K562 (cell line): ENCODE measurements around the gene PPFIA3. TPM values are rescaled to one million over a fixed set of nuclear protein-coding genes. Genes with fewer than 3 reads are reported as not detected.

Experiments used
- CBFA2T2 ChIP-seq: fragments of 450-650 bp; conservative IDR thresholded peaks from 2 replicates; pipeline ENCODE4 v1.6.1; 2017; ENCODE audit warnings: mild to moderate bottlenecking
- DDX20 ChIP-seq: fragments of 450-650 bp; IDR thresholded peaks from 2 replicates; pipeline ENCODE4 v1.6.1; 2016; ENCODE audit warnings: missing genetic modification characterization, low read depth, mild to moderate bottlenecking, missing compliant biosample characterization, moderate library complexity
- DMBX1 ChIP-seq: fragments of 250-450 bp; sonication (Bioruptor Pico); IDR thresholded peaks from 2 replicates; pipeline ENCODE4 v1.8.0; 2022; ENCODE audit warnings: inconsistent platforms, mild to moderate bottlenecking, moderate library complexity, borderline replicate concordance
- FOXA1 ChIP-seq: fragments of 450-650 bp; IDR thresholded peaks from 2 replicates; pipeline ENCODE4 v1.6.1; 2016; ENCODE audit warnings: mild to moderate bottlenecking, borderline replicate concordance
- HNRNPLL ChIP-seq: fragments of 200-400 bp; formaldehyde crosslinking; IDR thresholded peaks from 2 replicates; pipeline ENCODE4 v1.6.1; 2017; ENCODE audit warnings: low read length, low read depth, mild to moderate bottlenecking; ENCODE audit not compliant: poor library complexity, severe bottlenecking
- HSF4 ChIP-seq: fragments of 250-450 bp; sonication (Bioruptor Pico); IDR thresholded peaks from 2 replicates; pipeline ENCODE4 v2.1.2; 2022; ENCODE audit warnings: mild to moderate bottlenecking, moderate library complexity, borderline replicate concordance
- KLF10 ChIP-seq: fragments of 250-450 bp; sonication (Bioruptor Pico); IDR thresholded peaks from 2 replicates; pipeline ENCODE4 v1.6.1; 2021; ENCODE audit warnings: matching md5 sums
- MCM2 ChIP-seq: fragments of 450-650 bp; IDR thresholded peaks from 2 replicates; pipeline ENCODE4 v1.6.1; 2017; ENCODE audit warnings: low read depth, mild to moderate bottlenecking
- MED1 ChIP-seq: sonication (generic); formaldehyde crosslinking; IDR thresholded peaks from 2 replicates; pipeline ENCODE4 v1.8.1; 2023; ENCODE audit warnings: missing genetic modification reagents, borderline replicate concordance
- NR2F6 ChIP-seq: fragments of 450-650 bp; formaldehyde crosslinking; IDR thresholded peaks from 2 replicates; pipeline ENCODE4 v1.4.0; 2020; ENCODE audit warnings: mild to moderate bottlenecking
- POLR2AphosphoS5 ChIP-seq: IDR thresholded peaks from 2 replicates; pipeline ENCODE4 v1.6.1; 2011; ENCODE audit warnings: mild to moderate bottlenecking, low read depth, low read length, moderate library complexity; ENCODE audit not compliant: control insufficient read depth, insufficient read depth
- RBM17 ChIP-seq: fragments of 200-400 bp; formaldehyde crosslinking; IDR thresholded peaks from 2 replicates; pipeline ENCODE4 v1.6.1; 2017; ENCODE audit warnings: low read depth, mild to moderate bottlenecking, low read length, borderline replicate concordance
- RBM39 ChIP-seq: fragments of 200-400 bp; formaldehyde crosslinking; optimal IDR thresholded peaks from 2 replicates; pipeline ENCODE3; 2018; ENCODE audit warnings: low read depth, low read length
- SMAD2 ChIP-seq: fragments of 150-350 bp; IDR thresholded peaks from 2 replicates; pipeline ENCODE4 v1.6.1; 2014; ENCODE audit warnings: low read depth, mild to moderate bottlenecking, low read length
- XRCC3 ChIP-seq: fragments of 450-650 bp; IDR thresholded peaks from 2 replicates; pipeline ENCODE4 v1.6.1; 2017; ENCODE audit warnings: mild to moderate bottlenecking, moderate library complexity
- ZNF589 ChIP-seq: fragments of 200-800 bp; sonication (Bioruptor generic); IDR thresholded peaks from 2 replicates; pipeline ENCODE4 v1.6.1; 2016; ENCODE audit warnings: low read depth, missing genetic modification characterization, missing compliant biosample characterization
- polyA plus RNA-seq, 8 experiments: library from polyadenylated mRNA; depleted of rRNA in 4 of 8; stranded (reverse) in 5 of 8; unstranded in 3 of 8; fragments of >200 nt; fragmentation: Nextera tagmentation in 2 of 8; fragmentation: Illumina TruSeq in 1 of 8; extraction: Ambion mirVana in 2 of 8; extraction: Trizol in 1 of 8; gene quantifications; 2 replicates each; pipeline versions ENCODE4 v1.2.1 to v1.2.3, GENCODE V29; 2011 to 2014; ENCODE audit warnings: inconsistent platforms in 1 of 8, missing spikeins in 1 of 8
- total RNA-seq, 7 experiments: library from RNA; depleted of rRNA in 6 of 7; stranded (reverse); fragments of >200 nt in 6 of 7; fragmentation: Illumina TruSeq in 2 of 7; extraction: Trizol in 2 of 7; gene quantifications; 2 replicates each; pipeline versions ENCODE4 v1.2.1 to v1.2.3, GENCODE V29; 2011 to 2021; ENCODE audit warnings: low replicate concordance in 1 of 7
- TF ChIP-seq, protein P1 (sequence below): sonication (generic); formaldehyde crosslinking; IDR thresholded peaks from 2 replicates; pipeline ENCODE4 v1.8.0; 2023; ENCODE audit warnings: mild to moderate bottlenecking, missing genetic modification reagents
- TF ChIP-seq, protein P2 (sequence below), 2 experiments: fragments of 450-650 bp; formaldehyde crosslinking in 1 of 2; IDR thresholded peaks; 2 replicates each; pipeline versions ENCODE4 v1.4.0 to v1.6.1; 2014 to 2020; ENCODE audit warnings: mild to moderate bottlenecking in 2 of 2, borderline replicate concordance in 1 of 2, low read depth in 1 of 2

The PPFIA3 gene
- total and polyA plus RNA-seq, 9 of the 15 experiments (the other 6 are each of a cell fraction or from before 2014, with no cell fraction given): 0.10 to 53.0 (median 17.6) TPM

DNA sequence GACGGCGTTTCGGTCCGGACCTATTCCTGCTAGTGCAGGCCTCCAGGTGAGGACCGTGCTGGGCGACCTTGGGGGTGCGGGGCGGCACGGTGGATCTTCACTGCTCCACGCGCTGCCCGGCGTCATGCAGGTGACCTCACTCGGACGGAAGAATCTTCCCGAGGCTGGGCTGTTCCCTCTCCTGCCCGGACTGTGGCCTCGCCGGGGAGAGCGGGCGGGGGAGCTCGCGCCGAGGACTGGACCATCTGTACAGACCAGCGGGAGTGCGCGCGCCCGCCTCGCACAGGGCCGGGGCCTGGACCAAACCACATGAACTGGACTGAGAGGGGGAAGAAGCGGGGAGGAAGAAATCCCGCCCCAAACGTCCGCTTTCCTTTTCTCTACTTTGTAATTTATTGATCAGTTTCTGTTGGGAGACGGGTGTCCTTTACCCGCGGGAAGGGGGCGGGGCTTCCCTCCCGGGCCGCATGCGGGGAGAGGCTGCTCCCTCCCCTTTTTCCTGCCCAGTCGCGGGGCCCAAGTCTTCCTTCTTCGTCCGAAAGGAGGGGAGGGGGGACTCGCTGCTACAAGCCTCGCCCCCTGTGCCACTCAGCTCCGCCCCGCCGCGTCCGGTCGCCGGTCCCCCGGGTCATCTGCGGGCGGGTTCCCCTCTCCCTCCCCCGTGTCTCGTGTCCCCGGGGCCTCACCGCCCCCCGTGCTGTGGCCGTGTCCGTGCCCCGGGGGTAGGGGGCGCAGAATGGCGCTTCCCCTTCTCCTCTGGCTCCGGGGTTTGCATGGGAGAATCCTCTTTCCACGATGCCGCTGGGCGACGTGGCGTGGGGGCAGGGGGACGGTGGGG, 31.0 kb downstream of the PPFIA3 start (continued):
- TF ChIP-seq HSF4 (CRISPR knock-in tag) (no peak), CBFA2T2 (no peak), KLF10 (CRISPR knock-in tag) (no peak), DMBX1 (CRISPR knock-in tag) (no peak; the same call in 1 of the 2 replicates), DDX20 (tag) (no peak), HNRNPLL (peak; percentile 36), MED1 (CRISPR knock-in tag) (no peak), POLR2AphosphoS5 (peak; percentile 13; the same call in 1 of the 2 replicates), SMAD2 (no peak), RBM39 (peak; percentile 13), XRCC3 (no peak), MCM2 (no peak), ZNF589 (CRISPR knock-in tag) (no peak), RBM17 (no peak), FOXA1 (no peak), NR2F6 (CRISPR knock-in tag) (no peak)
- TF ChIP-seq, protein P1, sequence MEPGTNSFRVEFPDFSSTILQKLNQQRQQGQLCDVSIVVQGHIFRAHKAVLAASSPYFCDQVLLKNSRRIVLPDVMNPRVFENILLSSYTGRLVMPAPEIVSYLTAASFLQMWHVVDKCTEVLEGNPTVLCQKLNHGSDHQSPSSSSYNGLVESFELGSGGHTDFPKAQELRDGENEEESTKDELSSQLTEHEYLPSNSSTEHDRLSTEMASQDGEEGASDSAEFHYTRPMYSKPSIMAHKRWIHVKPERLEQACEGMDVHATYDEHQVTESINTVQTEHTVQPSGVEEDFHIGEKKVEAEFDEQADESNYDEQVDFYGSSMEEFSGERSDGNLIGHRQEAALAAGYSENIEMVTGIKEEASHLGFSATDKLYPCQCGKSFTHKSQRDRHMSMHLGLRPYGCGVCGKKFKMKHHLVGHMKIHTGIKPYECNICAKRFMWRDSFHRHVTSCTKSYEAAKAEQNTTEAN (CRISPR knock-in tag): no peak
- TF ChIP-seq, protein P2, sequence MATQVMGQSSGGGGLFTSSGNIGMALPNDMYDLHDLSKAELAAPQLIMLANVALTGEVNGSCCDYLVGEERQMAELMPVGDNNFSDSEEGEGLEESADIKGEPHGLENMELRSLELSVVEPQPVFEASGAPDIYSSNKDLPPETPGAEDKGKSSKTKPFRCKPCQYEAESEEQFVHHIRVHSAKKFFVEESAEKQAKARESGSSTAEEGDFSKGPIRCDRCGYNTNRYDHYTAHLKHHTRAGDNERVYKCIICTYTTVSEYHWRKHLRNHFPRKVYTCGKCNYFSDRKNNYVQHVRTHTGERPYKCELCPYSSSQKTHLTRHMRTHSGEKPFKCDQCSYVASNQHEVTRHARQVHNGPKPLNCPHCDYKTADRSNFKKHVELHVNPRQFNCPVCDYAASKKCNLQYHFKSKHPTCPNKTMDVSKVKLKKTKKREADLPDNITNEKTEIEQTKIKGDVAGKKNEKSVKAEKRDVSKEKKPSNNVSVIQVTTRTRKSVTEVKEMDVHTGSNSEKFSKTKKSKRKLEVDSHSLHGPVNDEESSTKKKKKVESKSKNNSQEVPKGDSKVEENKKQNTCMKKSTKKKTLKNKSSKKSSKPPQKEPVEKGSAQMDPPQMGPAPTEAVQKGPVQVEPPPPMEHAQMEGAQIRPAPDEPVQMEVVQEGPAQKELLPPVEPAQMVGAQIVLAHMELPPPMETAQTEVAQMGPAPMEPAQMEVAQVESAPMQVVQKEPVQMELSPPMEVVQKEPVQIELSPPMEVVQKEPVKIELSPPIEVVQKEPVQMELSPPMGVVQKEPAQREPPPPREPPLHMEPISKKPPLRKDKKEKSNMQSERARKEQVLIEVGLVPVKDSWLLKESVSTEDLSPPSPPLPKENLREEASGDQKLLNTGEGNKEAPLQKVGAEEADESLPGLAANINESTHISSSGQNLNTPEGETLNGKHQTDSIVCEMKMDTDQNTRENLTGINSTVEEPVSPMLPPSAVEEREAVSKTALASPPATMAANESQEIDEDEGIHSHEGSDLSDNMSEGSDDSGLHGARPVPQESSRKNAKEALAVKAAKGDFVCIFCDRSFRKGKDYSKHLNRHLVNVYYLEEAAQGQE (IDR thresholded peaks at IDR 0.05; ENCODE audit: borderline replicate concordance): peak; percentile 4; the same call in 1 of the 2 replicates
- TF ChIP-seq, protein P2 (CRISPR knock-in tag; IDR thresholded peaks at IDR 0.05; ENCODE audit: low read depth): no peak
